Esophagus squamous epithelium (tissue), 4 donors: Measurements from ENCODE around the gene MAN1C1. TPM values are rescaled to one million over a fixed set of nuclear protein-coding genes. Genes with fewer than 3 reads are reported as not detected.

ENCODE experiments used
- total RNA-seq, 4 donors: library from RNA; depleted of rRNA; stranded (reverse); fragments of >200 nt; gene quantifications; one replicate each; pipeline ENCODE4 v1.1.0, GENCODE V29; 2016

MAN1C1 gene
- total RNA-seq, 4 donors from 2014 or later = 0.91 to 7.4 (median 3.8) TPM

Other genes starting within 250 kb of the MAN1C1 start
- gene RHCE, start 196.0 kb upstream of the MAN1C1 start, total RNA-seq = under 1 TPM in 2 of 4 donors, not detected in 2; 0.27 to 0.38 TPM
- 10 to 100 TPM; 14.4 to 18.8 (median 14.9) TPM for gene MACO1, start 185.9 kb upstream of the MAN1C1 start, total RNA-seq
- 10 to 100 TPM; 17.0 to 21.4 (median 19.5) TPM for gene LDLRAP1, start 73.2 kb upstream of the MAN1C1 start, total RNA-seq
- gene SELENON, start 183.4 kb downstream of the MAN1C1 start, total RNA-seq = 10 to 100 TPM; 19.7 to 34.5 (median 24.5) TPM
- 10 to 100 TPM; 24.4 to 53.8 (median 28.3) TPM for gene MTFR1L, start 203.2 kb downstream of the MAN1C1 start, total RNA-seq
- gene AUNIP, start 242.7 kb downstream of the MAN1C1 start, total RNA-seq = 1 to 10 TPM; 1.3 to 5.4 (median 2.5) TPM